GM19043 (cell line): ENCODE results near the gene ZMYND8.
"Not testable (repeated sequence)": the region's sequence is repeated elsewhere in the genome, so short reads cannot be mapped to it uniquely, and the experiment has no call there.

Source experiments
- ATAC-seq: cut with Tn5 transposase; IDR thresholded peaks from one replicate; pipeline ENCODE4 v1.9.1; 2021; ENCODE audit warnings: low read depth; ENCODE audit not compliant: unreplicated experiment

ZMYND8 gene

DNA sequence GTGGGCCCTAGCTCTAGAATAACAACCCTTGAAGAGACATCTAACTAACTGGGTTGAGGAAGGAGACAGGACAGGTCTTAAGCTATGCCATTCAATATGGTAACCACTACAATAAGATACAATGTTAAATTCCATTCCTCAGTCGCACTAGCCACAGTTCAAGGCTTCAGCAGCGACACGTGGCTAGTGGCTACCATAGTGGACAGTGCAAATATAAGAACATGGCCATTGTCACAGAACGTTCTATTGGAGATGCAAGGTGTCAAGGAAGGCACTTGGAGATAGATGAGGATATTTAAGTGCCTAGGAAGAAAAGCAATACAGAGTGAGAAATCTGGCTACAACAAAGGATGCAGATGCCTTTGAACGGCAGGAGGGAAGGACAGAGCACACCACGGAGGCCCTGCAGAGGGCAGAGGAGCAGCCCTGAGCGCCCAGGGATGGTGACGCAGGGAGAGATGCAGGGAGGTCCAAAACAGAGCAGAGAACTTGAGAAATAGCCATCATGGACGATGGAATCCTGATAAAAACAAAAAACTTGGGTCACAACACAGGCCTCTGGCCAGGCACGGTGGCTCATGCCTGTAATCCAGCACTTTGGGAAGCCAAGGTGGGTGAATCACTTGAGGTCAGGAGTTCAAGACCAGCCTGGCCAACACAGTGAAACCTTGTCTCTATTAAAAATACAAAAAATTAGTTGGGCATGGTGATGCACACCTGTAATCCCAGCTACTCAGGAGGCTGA is 140.7 kb downstream of the ZMYND8 start:
- no peak for ATAC-seq

GRCh38 chr20:47213966-47214365 is 142.5 kb downstream of the ZMYND8 start:
- no peak for ATAC-seq

DNA sequence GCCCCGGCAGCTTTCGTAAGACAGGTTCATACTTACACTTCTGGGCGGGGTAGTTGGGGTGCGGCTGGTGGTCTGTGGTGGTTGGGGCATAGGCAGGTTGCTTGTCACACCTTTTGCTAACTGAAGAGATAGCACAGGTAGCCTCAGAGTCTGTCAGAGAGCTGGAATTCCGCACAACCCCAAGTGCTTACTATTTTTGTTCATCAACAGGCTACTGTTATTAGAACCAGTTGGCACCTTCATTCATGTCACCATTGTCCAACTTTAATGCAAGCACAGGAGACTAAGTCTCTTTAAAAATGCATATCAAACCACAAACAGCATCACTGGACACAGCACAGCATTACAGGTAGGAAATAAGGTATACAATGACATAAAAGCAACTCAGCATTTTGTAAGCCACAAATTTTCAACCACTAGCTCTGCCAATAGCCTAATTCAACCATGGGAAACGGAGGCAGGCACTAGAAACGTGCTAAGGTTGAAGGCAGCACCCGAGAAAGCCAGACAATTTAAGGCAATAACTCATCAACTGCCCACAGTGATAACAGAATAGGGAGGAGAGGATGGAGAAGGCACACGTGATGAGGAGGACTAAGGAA is 143.8 kb downstream of the ZMYND8 start:
- no peak for ATAC-seq

DNA sequence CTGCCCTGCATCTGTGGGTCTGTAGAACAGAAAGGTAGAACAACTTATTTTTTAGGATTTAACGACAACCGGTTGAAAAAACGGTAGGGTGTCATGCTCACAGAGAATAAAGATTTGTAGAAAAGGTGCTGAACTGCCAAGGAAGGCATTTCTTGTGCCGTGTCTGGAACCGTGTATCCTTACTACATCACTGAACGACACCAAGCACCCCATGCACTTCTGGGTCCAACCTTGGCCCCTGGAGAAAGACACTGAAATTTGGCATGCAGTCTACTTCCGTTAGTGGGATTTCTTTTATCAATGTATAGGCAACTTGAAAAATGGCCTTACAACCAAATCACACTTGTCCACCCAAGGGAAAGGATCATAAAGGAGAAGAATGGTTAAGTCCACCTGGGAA is 145.5 kb downstream of the ZMYND8 start:
- ATAC-seq: no peak

DNA sequence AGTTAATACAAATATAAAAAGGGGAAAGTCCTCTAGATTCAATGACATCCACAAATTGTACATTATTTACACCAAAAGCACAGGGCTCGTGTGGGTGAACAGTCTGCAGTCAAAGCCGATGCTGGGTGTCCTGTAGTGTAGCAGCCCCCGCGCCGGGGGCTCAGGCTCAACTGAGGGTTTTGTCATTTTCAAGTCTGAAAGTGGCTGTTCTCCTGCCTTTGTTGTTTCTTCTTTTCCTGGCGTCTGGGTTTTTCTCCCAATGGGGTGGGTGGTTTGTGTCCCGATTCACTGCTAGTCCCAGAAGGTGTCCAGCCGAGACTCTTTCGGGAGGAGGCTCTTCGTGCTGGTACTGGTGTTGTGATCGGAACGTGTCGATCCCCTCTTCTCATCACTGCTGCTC is 146.0 kb downstream of the ZMYND8 start:
- no peak for ATAC-seq

DNA sequence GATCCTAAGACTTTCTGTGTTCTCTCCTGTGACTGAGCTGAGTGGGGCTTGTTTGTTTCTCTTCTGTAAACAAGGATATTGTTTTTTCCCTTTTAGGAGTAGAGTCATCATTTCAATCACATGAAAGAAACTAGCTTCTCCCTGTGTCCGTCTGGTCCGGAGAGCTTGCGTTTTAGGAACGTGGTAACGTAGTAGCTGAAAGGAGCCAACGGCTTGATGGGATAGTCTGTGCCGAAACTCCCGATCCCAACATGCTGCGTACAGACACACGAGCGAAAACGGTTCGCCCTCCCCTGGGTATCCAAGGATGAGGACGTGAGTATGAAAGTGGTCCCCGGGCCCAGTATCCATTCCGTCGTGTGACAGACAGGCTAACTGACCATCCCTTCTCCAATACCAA is 146.5 kb downstream of the ZMYND8 start:
- no peak for ATAC-seq

DNA sequence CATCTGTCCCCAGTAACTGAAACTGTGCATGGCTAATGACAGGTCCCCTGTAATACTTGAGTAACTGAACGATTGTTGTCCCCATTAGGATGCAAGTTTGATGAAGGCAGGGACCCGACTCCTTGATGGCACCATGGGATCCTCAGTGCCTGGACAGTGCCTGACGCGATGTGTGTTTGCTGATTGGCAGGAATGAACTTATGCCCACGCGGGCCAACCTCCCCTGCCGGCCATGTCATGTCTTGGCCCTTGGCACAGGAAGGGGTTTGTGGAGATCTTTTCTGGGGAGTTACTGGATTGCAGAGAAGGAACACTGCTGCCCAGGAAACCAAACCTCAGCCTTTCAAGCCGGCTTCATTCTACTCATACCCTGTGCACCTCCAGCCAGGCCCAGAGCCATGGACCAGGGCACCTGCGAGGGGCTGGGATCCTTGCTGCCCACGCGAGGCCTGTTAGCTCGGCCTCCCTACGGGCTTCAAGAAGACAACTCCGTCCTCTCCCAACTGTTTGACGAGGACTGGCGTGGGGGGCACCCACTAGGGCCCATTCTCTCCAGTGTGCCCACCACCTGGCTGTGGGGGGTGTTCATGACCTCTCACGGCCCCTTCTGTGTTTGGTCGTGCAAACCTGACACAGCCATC is 147.8 kb downstream of the ZMYND8 start:
- ATAC-seq: no peak

DNA sequence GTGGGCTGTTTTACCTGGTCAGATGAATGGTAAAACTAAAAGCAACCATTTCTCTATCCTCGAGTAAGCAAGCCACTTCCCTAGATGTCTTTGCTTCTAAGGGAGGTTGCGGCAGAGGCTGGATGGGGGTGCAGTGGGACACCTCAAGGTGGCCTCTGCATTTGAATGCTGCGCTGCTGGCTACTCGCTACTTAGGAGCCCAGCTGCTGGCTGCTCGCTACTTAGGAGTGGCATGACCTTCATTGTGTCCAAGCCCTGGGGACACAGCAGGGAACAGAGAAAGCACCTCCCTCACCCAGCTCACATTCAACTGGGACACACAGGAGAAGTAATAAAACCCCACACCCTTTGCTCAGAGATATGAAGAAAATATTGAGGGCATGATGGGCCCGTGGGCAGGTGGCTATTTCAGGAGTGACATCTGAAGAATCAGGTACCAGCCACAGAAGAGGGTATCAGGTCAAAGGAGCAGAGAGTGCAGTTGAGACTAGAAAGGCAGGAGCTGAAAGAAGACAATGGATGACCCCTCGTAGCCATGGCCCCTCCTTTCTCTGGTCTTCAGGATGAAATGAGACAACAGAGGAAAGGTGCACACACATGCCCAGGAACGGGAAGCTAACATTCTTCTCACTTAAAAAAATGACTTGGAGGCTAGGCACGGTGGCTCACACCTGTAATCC is 149.4 kb downstream of the ZMYND8 start:
- ATAC-seq: no peak

DNA sequence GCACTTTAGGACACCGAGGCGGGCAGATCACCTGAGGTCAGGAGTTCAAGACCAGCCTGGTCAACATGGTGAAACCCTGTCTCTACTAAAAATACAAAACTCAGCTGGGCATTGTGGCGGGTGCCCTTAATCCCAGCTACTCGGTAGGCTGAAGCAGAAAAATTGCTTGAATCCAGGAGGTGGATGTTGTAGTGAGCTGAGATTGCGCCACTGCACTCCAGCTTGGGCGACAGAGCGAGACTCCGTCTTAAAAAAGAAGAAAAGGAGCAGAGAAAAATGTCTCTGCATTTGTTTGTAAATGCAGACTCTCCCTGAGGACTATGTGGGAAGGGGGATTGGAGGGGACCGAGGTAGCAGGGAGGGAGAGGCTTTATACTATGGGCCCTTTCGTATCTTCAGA is 149.9 kb downstream of the ZMYND8 start:
- ATAC-seq: not testable (repeated sequence)

DNA sequence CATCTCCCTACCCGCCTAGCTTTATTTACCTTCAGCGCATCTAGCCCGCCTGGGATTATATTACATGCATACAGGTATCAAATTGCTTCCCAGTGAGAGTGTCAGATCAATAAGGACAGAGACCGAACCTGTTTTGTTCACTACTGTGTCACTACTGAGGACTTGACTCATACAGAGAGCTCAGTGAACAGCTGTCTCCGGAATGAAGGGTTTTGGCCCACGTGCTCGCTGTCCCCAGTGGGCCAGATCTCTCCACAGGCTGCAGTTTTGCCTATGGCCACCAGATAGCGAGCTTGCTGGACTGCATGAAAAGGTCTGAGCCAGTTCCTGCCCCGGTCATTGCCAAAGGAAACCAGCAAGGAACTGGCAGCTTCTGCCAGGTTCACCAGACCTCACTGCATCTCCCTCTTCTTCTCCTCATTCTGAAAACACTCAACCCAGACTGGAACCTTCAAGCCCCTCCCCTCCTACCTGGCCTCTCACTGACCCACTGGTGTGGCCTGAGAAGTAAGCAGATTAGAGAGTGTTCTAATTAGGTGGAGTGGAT is 150.8 kb downstream of the ZMYND8 start:
- ATAC-seq: no peak

DNA sequence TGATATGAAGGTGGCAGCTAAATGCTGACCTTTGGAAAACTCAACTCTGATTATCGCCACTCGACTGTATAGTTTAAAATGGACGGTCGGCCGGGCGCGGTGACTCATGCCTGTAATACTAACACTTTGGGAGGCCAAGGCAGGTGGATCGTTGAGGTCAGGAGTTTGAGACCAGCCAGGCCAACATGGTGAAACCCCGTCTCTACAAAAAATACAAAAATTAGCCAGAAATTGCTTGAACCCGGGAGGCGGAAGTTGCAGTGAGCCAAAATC is 151.7 kb downstream of the ZMYND8 start:
- not testable (repeated sequence) for ATAC-seq

- ATAC-seq: no peak
Measured at GRCh38 chr20:47204008-47204849, 152.3 kb downstream of the ZMYND8 start.

DNA sequence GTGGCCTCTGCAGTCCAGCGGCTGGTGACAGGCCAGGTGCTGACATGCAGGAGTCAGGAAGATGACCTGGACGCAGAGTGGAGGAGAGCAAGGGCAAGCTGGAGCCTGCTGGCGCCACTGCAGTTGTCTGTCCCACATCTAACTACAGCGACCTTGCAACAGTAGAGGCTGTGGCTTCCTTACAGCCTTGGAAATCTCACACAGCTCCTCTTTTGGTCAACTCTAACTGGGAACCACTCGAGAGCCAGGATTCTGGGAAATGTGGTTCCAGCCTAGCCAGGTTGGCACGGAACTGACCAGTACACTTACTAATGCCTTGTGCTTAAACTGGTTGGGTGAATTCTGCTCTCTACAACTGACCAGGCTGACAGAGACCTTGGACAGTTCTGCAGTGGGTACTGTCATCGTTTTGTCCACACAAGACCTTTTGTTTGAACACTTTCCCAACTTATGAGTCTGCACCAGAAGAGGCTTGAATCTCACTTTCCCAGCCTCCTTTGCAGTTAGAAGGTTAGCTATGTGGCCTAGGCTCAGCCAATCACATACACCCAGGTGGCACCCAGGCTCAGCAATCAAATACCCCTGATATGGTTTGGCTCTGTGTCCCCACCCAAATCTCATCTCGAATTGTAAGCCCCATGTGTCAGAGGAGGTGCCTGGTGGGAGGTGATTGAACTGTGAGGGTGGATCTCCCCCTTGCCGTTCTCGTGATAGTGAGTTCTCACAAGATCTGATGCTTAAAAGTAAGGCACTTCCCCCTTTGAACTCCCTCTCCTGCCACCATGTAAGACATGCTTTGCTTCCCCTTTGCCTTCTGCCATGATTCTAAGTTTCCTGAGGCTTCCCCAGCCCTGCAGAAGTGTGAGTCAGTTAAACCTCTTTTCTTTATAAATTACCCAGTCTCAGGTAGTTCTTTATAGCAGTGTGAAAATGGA is 153.5 kb downstream of the ZMYND8 start:
- ATAC-seq: no peak

- no peak for ATAC-seq
Measured at GRCh38 chr20:47201074-47201730, 155.3 kb downstream of the ZMYND8 start.

GRCh38 chr20:47198996-47199552 is 157.4 kb downstream of the ZMYND8 start:
- no peak for ATAC-seq

GRCh38 chr20:47198254-47198671 is 158.2 kb downstream of the ZMYND8 start:
- no peak for ATAC-seq

DNA sequence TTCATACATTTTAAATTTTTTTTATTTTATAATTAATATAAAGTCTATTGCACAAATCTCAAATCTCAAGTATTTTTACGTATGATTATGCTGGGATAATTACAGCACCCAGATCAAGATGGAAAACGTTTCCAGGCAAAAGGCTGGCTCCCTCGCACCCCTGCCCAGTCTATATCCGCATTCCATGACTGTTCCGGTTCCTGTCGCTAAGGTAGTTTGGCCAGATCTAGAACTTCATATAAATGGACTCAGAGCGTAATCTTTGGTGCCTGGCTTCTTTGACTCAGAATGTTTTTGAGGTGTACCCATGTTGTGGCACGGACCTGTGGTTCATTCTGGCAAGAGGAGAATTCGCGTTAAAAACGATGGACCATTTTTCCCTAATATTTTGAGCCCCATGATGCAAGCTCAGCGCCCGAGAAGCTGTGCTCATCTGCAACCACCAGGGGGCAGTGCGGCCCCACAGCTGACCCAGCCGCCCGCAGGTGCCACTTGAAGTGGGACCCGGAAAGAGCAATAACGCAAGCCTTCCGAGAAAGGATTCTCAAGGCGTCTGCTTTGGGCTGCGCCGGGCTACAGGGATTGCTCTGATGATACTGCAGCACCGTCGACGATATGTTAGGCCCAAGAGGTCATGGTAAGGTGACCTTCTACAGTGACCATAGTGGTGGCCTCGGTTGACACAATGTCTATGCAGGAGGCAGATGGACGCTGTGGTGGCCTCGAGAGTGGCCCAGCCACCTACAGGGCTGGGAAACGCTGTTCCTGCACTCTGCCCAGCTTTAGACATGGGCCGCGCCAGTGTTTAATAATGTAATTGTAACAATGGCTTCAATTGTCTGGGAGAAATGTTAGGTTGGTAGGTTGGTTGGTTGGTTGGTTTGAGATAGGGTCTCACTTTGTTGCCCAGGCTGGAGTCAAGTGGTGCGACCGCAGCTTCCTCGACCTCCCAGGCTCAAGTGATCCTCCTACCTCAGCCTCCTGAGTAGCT is 160.1 kb downstream of the ZMYND8 start:
- ATAC-seq: no peak
